Testis (tissue), 3 donors: ENCODE measurements around the gene CALML4. TPM values are rescaled to one million over a fixed set of nuclear protein-coding genes. Genes with fewer than 3 reads are reported as not detected.
A peak's percentile ranks its signal among the peaks of the same experiment; 100 is the strongest.
"Not testable (repeated sequence)": the region's sequence is repeated elsewhere in the genome, so short reads cannot be mapped to it uniquely, and the experiment has no call there.

Experiments used
- DNase-seq: peaks from one replicate; pipeline ENCODE4 v3.0.0-alpha.2; 2019
- H3K27ac ChIP-seq, 2 donors: fragments of 200-600 bp; sonication (generic); one replicate each; pipeline ENCODE4 v1.5.1; 2019
- H3K27me3 ChIP-seq: fragments of 200-600 bp; sonication (generic); one replicate; pipeline ENCODE4 v1.5.1; 2019
- H3K36me3 ChIP-seq: fragments of 200-600 bp; sonication (generic); one replicate; pipeline ENCODE4 v1.5.1; 2017; ENCODE audit warnings: low read depth; ENCODE audit errors: missing control alignments
- H3K4me1 ChIP-seq: fragments of 200-600 bp; sonication (generic); one replicate; pipeline ENCODE4 v1.5.1; 2019
- H3K4me3 ChIP-seq, 2 donors: fragments of 200-600 bp; sonication (generic); one replicate each; pipeline ENCODE4 v1.5.1; 2017 to 2019
- H3K9me3 ChIP-seq: fragments of 200-600 bp; sonication (generic); one replicate; pipeline ENCODE4 v1.5.1; 2017
- POLR2A ChIP-seq: fragments of 450-650 bp; IDR thresholded peaks from one replicate; pipeline ENCODE4 v1.6.1; 2017; ENCODE audit warnings: antibody characterized with exemption, mild to moderate bottlenecking, moderate library complexity
- WGBS, 2 donors: methylation state at CpG; one replicate each; pipeline ENCODE4 v1.1.5; 2018; 5-methylcytosine and 5-hydroxymethylcytosine counted together
- intact Hi-C: fragments of 100-400 bp; cut with DNase I; formaldehyde crosslinking; loops from one replicate; pipeline ENCODE4 v1.15.1; 2023; ENCODE audit warnings: low total_unique reads
- polyA plus RNA-seq: library from polyadenylated mRNA; stranded (reverse); fragments of 350-450 nt; fragmentation: Illumina TruSeq; extraction: RNeasy Lipid Tissue Mini Kit (QIAGEN cat#74804); gene quantifications from one replicate; pipeline ENCODE4 v1.2.3, GENCODE V29; 2014; ENCODE audit warnings: low read depth, low replicate concordance; ENCODE audit not compliant: insufficient read depth
- total RNA-seq, 2 donors: library from RNA; depleted of rRNA; stranded (reverse); fragments of >200 nt; gene quantifications; one replicate each; pipeline ENCODE4 v1.2.3, GENCODE V29; 2016
- TF ChIP-seq, protein P1 (sequence below), 3 experiments: fragments of 450-650 bp in 2 of 3; fragments of 200-600 bp in 1 of 3; sonication (generic) in 1 of 3; IDR thresholded peaks; one replicate each; pipeline ENCODE4 v1.5.1; 2016 to 2019; ENCODE audit warnings: antibody characterized with exemption in 3 of 3, mild to moderate bottlenecking in 2 of 3, moderate library complexity in 1 of 3

CALML4 gene
- total and polyA plus RNA-seq, 3 donors from 2014 or later = 6.8 to 10.5 (median 10.4) TPM

DNA sequence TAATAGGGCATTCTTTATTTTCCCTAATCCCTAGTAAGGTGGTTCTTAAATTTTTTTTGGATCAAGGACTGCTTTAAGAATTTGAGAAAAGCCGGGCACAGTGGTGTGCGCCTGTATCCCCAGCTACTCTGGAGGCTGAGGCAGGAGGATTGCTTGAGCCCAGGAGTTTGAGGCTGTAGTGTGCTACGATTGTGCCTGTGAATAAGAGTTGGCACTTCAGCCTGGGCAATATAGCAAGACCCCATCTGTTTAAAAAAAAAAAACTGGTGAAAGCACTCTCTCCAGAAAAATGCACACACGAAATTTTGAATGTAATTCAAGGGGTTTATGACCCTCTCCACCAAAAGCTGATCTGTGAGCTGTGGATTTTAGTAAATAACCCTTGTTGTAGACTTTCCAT, 32.0 kb downstream of the CALML4 start:
- no peak overlapping the region for H3K27ac ChIP-seq
- H3K9me3 ChIP-seq = no peaks in the 10 kb centered on the region
- intact Hi-C loops = no loop called here
- WGBS, 2 donors = 96 to 97% methylated on average over 4 of the region's 4 CpGs
- H3K36me3 ChIP-seq = no peaks in the 10 kb centered on the region
- no peaks in the 10 kb centered on the region for H3K27me3 ChIP-seq
- DNase-seq = no peak
- TF ChIP-seq, protein P1, sequence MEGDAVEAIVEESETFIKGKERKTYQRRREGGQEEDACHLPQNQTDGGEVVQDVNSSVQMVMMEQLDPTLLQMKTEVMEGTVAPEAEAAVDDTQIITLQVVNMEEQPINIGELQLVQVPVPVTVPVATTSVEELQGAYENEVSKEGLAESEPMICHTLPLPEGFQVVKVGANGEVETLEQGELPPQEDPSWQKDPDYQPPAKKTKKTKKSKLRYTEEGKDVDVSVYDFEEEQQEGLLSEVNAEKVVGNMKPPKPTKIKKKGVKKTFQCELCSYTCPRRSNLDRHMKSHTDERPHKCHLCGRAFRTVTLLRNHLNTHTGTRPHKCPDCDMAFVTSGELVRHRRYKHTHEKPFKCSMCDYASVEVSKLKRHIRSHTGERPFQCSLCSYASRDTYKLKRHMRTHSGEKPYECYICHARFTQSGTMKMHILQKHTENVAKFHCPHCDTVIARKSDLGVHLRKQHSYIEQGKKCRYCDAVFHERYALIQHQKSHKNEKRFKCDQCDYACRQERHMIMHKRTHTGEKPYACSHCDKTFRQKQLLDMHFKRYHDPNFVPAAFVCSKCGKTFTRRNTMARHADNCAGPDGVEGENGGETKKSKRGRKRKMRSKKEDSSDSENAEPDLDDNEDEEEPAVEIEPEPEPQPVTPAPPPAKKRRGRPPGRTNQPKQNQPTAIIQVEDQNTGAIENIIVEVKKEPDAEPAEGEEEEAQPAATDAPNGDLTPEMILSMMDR (IDR thresholded peaks at IDR 0.05) = no peak
- TF ChIP-seq POLR2A = no peak
- no peak overlapping the region for H3K4me3 ChIP-seq
- H3K4me1 ChIP-seq = no peaks in the 10 kb centered on the region

DNA sequence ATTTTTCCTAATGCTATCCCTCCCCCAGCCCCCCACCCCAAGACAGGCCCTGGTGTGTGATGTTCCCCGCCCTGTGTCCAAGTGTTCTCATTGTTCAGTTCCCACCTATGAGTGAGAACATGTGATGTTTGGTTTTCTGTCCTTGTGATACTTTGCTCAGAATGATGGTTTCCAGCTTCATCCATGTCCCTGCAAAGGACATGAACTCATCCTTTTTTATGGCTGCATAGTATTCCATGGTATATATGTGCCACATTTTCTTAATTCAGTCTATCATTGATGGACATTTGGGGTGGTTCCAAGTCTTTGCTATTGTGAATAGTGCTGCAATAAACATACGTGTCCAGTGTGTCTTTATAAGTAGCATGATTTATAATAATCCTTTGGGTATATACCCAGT, 33.1 kb downstream of the CALML4 start:
- H3K9me3 ChIP-seq, H3K27me3 ChIP-seq, H3K4me1 ChIP-seq, H3K36me3 ChIP-seq, DNase-seq, intact Hi-C loops, H3K4me3 ChIP-seq, H3K27ac ChIP-seq: not testable (repeated sequence)
- WGBS, 2 donors = 70 to 90% methylated on average over 2 of the region's 2 CpGs

DNA sequence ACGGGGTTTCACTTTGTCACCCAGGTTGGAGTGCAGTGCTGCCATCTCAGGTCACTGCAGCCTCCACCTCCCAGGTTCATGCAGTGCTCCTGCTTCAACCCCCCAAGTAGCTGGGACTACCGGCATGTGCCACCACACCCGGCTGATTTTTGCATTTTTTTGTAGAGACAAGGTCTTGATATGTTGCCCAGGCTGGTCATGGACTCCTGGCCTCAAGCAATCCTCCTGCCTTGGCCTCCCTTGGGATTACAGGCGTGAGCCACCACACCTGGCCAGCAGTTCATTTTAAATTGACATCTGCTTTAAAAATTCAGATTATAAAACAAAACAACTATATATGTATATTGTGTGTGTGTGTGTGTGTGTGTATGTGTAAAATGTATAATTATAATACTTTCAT, 38.3 kb downstream of the CALML4 start:
- no peaks in the 10 kb centered on the region for H3K36me3 ChIP-seq

DNA sequence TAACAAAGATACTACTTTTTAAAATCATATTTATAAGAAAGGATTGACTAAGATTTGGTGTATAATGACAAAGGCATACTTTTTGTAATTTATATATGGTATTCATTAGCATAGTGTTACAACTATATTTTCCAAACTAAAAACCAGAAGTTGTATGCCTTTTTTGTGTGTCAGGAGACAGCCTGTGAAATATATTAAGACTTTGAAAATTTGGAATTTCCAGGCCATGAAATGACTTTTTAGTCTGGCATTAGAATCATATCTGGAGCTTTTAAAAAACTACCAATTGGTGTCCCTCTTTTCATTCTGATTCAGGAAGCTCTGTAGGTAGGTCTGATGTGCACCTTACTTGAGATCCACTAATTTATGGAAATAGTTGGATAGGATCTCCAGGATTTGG, 41.9 kb downstream of the CALML4 start:
- H3K36me3 ChIP-seq = no peaks in the 10 kb centered on the region
- no peak overlapping the region for H3K4me3 ChIP-seq
- H3K27ac ChIP-seq = no peak overlapping the region
- H3K4me1 ChIP-seq = no peaks in the 10 kb centered on the region
- no peaks in the 10 kb centered on the region for H3K9me3 ChIP-seq
- intact Hi-C loops = no loop called here
- H3K27me3 ChIP-seq = no peaks in the 10 kb centered on the region
- TF ChIP-seq, protein P1 (IDR thresholded peaks at IDR 0.05) = no peak
- no peak for TF ChIP-seq POLR2A
- DNase-seq = no peak

More for the DNA sequence above, 38.3 kb downstream of the CALML4 start:
- WGBS, 2 donors = 90 to 92% methylated on average over 4 of the region's 4 CpGs
- intact Hi-C loops = no loop called here
- Histone ChIP-seq H3K4me3 (no peak overlapping the region), H3K27ac (no peak overlapping the region), H3K27me3 (no peaks in the 10 kb centered on the region), H3K9me3 (no peaks in the 10 kb centered on the region), H3K4me1 (no peaks in the 10 kb centered on the region)
- TF ChIP-seq POLR2A = no peak
- TF ChIP-seq, protein P1 (IDR thresholded peaks at IDR 0.05) = no peak
- no peak for DNase-seq

DNA sequence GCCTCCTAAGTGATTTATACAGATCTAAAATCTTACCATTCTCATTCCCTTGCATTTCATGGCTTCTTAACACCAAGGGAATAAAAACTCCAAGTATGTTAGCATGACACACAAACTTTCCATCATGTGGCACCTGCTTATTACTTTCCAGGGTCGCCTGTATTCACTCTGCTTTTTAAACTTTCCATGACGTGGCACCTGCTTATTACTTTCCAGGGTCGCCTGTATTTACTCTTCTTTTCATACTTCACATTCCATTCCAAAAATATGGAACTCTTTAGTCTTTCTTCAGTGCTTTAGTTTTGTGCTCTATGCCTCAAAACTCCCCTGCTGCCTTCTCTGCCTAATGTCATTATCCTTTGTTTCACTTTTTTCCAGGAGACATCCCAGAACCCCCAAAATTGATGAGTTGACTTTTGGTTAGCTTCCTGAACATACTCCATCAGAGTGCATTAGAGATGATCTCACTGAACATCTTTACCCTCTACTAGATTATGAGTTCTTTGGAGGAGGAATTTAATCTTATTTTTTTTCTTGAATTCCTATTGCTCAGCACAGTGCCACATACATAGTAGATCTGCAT, 47.0 kb downstream of the CALML4 start:
- Histone ChIP-seq H3K36me3 (no peaks in the 10 kb centered on the region), H3K4me3 (no peak overlapping the region), H3K27me3 (no peaks in the 10 kb centered on the region), H3K27ac (peak overlapping the region in 1 of 2 donors; percentile 42), H3K4me1 (no peaks in the 10 kb centered on the region), H3K9me3 (no peaks in the 10 kb centered on the region)
- intact Hi-C loops = loop anchor here (10.0 kb wide), 1 partner anchor 293 kb away; no protein-coding TSS in a partner anchor
- WGBS, 2 donors = 39 to 59% methylated on average over 3 of the region's 3 CpGs
- TF ChIP-seq, protein P1 (IDR thresholded peaks at IDR 0.05) = no peak
- no peak for TF ChIP-seq POLR2A
- DNase-seq = no peak
